ENCODE results near the gene MPC2. TPM values are rescaled to one million over a fixed set of nuclear protein-coding genes. Genes with fewer than 3 reads are reported as not detected.

MPC2 gene
- total RNA-seq, 1 experiment from 2014 or later = 71.7 TPM

- Histone ChIP-seq H3K27ac (ENCODE audit: low read length) (no peak overlapping the region), H3K36me3 (ENCODE audit: control insufficient read depth, insufficient read depth, low read length) (no peaks in the 10 kb centered on the region), H3K4me1 (ENCODE audit: control insufficient read depth, insufficient read depth, low read length) (no peaks in the 10 kb centered on the region), H3K9me3 (ENCODE audit: control insufficient read depth, insufficient read depth, low read depth, low read length) (no peaks in the 10 kb centered on the region), H3K4me3 (ENCODE audit: low read depth in 2 of 2, low read length in 2 of 2) (no peak overlapping the region), H3K27me3 (ENCODE audit: control insufficient read depth, insufficient read depth, low read length) (no peaks in the 10 kb centered on the region)
- DNase-seq (ENCODE audit: low read depth, low spot score) (no peak), ATAC-seq (no peak; the same call in 1 of the 2 replicates)
- no TSS peak for BruUV-seq (replicated peaks)
- POLR2A ChIA-PET = no interaction called here
- CTCF ChIA-PET = no interaction called here
- in situ Hi-C loops (cut with HindIII; ENCODE audit: low pct_unique_long_range_greater_than_20kb, low sequenced_read_pairs) = no loop called here
- TF ChIP-seq SIN3A (IDR thresholded peaks at IDR 0.05; ENCODE audit: borderline replicate concordance, insufficient read depth, low read depth, low read length) = no peak
- TF ChIP-seq POLR2AphosphoS5 (IDR thresholded peaks at IDR 0.05; ENCODE audit: low read depth, low read length) = no peak
- TF ChIP-seq TCF7L2 (IDR thresholded peaks at IDR 0.05; ENCODE audit: low read depth, low read length) = no peak
- no peak for TF ChIP-seq CTCF (IDR thresholded peaks at IDR 0.05)
- no peak for TF ChIP-seq REST (IDR thresholded peaks at IDR 0.05; ENCODE audit: insufficient read depth in 1 of 2, low read depth in 2 of 2, low read length in 1 of 2)
- intact Hi-C loops (cut with micrococcal nuclease; ENCODE audit: unreplicated experiment) = no loop called here
These were observed 58.3 kb downstream of the MPC2 start for GRCh38 chr1:167878372-167879160.

GRCh38 chr1:167876597-167877175, 60.2 kb downstream of the MPC2 start:
- no peak for ATAC-seq
- H3K4me1 ChIP-seq (ENCODE audit: control insufficient read depth, insufficient read depth, low read length) = no peaks in the 10 kb centered on the region
- H3K27ac ChIP-seq (ENCODE audit: low read length) = no peak overlapping the region
- no peaks in the 10 kb centered on the region for H3K36me3 ChIP-seq (ENCODE audit: control insufficient read depth, insufficient read depth, low read length)
- H3K4me3 ChIP-seq (ENCODE audit: low read depth in 2 of 2, low read length in 2 of 2) = no peak overlapping the region
- TF ChIP-seq REST (IDR thresholded peaks at IDR 0.05; ENCODE audit: insufficient read depth in 1 of 2, low read depth in 2 of 2, low read length in 1 of 2) (no peak), CTCF (IDR thresholded peaks at IDR 0.05) (no peak), POLR2AphosphoS5 (IDR thresholded peaks at IDR 0.05; ENCODE audit: low read depth, low read length) (no peak), TCF7L2 (IDR thresholded peaks at IDR 0.05; ENCODE audit: low read depth, low read length) (no peak), SIN3A (IDR thresholded peaks at IDR 0.05; ENCODE audit: borderline replicate concordance, insufficient read depth, low read depth, low read length) (no peak)
- no peaks in the 10 kb centered on the region for H3K27me3 ChIP-seq (ENCODE audit: control insufficient read depth, insufficient read depth, low read length)
- intact Hi-C loops (cut with micrococcal nuclease; ENCODE audit: unreplicated experiment) = no loop called here
- ChIA-PET CTCF (no interaction called here), POLR2A (no interaction called here)
- in situ Hi-C loops (cut with HindIII; ENCODE audit: low pct_unique_long_range_greater_than_20kb, low sequenced_read_pairs) = no loop called here
- H3K9me3 ChIP-seq (ENCODE audit: control insufficient read depth, insufficient read depth, low read depth, low read length) = no peaks in the 10 kb centered on the region
- BruUV-seq (replicated peaks) = no TSS peak
- no peak for DNase-seq (ENCODE audit: low read depth, low spot score)

Data from Panc1 (cell line).